GM12892 (cell line): ENCODE data around the gene ZNF317.

Source experiments
- POLR2A ChIP-seq: IDR thresholded peaks from 2 replicates; pipeline ENCODE4 v1.6.1; 2011; ENCODE audit warnings: low read depth, low read length, control low read depth
- POLR2AphosphoS5 ChIP-seq: IDR thresholded peaks from 2 replicates; pipeline ENCODE4 v1.6.1; 2011; ENCODE audit warnings: low read depth, low read length, control low read depth
- TAF1 ChIP-seq: IDR thresholded peaks from 2 replicates; pipeline ENCODE4 v1.6.1; 2011; ENCODE audit warnings: low read depth, mild to moderate bottlenecking, control low read depth, low read length, borderline replicate concordance

- TF ChIP-seq POLR2AphosphoS5 (no peak), POLR2A (no peak), TAF1 (no peak)
These were observed 30.2 kb upstream of the ZNF317 start for GRCh38 chr19:9109959-9110358.
